Loucy (cell line): ENCODE results near the gene SPTLC1.

ENCODE experiments used
- CTCF ChIP-seq: fragments of 200-600 bp; sonication (generic); conservative IDR thresholded peaks from 2 replicates; pipeline ENCODE4 v1.5.1; 2014; ENCODE audit warnings: mild to moderate bottlenecking, antibody characterized with exemption, low read length
- EZH2phosphoT487 ChIP-seq: fragments of 200-600 bp; IDR thresholded peaks from 2 replicates; pipeline ENCODE4 v1.6.1; 2018; ENCODE audit warnings: antibody characterized with exemption, mild to moderate bottlenecking, moderate library complexity, borderline replicate concordance

GRCh38 chr9:92055624-92056023, 59.6 kb downstream of the SPTLC1 start:
- TF ChIP-seq CTCF (no peak), EZH2phosphoT487 (no peak)
